ENCODE data around the gene IGF2BP3. TPM values are rescaled to one million over a fixed set of nuclear protein-coding genes. Genes with fewer than 3 reads are reported as not detected.
"Not testable (repeated sequence)": the region's sequence is repeated elsewhere in the genome, so short reads cannot be mapped to it uniquely, and the experiment has no call there.

The IGF2BP3 gene
- total RNA-seq, 1 donor = 2.5 TPM

- Histone ChIP-seq H3K27ac (ENCODE audit: low read depth, low read length) (no peak overlapping the region), H4K20me1 (ENCODE audit: insufficient read depth, low read length) (no peaks in the 10 kb centered on the region), H3K4me1 (ENCODE audit: insufficient read depth, low read length) (no peaks in the 10 kb centered on the region), H2AFZ (ENCODE audit: low read length) (no peak overlapping the region), H3K79me2 (ENCODE audit: insufficient read depth, low read length) (no peaks in the 10 kb centered on the region), H3K36me3 (ENCODE audit: insufficient read depth, low read length) (no peaks in the 10 kb centered on the region), H3K4me3 (ENCODE audit: insufficient read depth, low read length) (no peak overlapping the region), H3K27me3 (ENCODE audit: insufficient read depth, low read length) (no peaks in the 10 kb centered on the region), H3K9me3 (ENCODE audit: low read depth, low read length) (no peaks in the 10 kb centered on the region), H3K4me2 (ENCODE audit: insufficient read depth, low read length) (no peak overlapping the region)
- no peak for DNase-seq (ENCODE audit: insufficient read length, low spot score, missing footprints)
- TF ChIP-seq CTCF (IDR thresholded peaks at IDR 0.05; ENCODE audit: extremely low read depth, low read depth, low read length) = no peak
Measured at GRCh38 chr7:23405240-23405618, 65.1 kb downstream of the IGF2BP3 start.

- no peak for TF ChIP-seq CTCF (IDR thresholded peaks at IDR 0.05; ENCODE audit: extremely low read depth, low read depth, low read length)
- Histone ChIP-seq H3K9me3 (ENCODE audit: low read depth, low read length) (no peaks in the 10 kb centered on the region), H3K27ac (ENCODE audit: low read depth, low read length) (no peak overlapping the region), H3K4me3 (ENCODE audit: insufficient read depth, low read length) (no peak overlapping the region), H3K4me2 (ENCODE audit: insufficient read depth, low read length) (no peak overlapping the region), H3K4me1 (ENCODE audit: insufficient read depth, low read length) (no peaks in the 10 kb centered on the region), H3K27me3 (ENCODE audit: insufficient read depth, low read length) (no peaks in the 10 kb centered on the region), H2AFZ (ENCODE audit: low read length) (no peak overlapping the region), H3K36me3 (ENCODE audit: insufficient read depth, low read length) (no peaks in the 10 kb centered on the region), H4K20me1 (ENCODE audit: insufficient read depth, low read length) (no peaks in the 10 kb centered on the region), H3K79me2 (ENCODE audit: insufficient read depth, low read length) (no peaks in the 10 kb centered on the region)
- no peak for DNase-seq (ENCODE audit: insufficient read length, low spot score, missing footprints)
Measured at GRCh38 chr7:23404546-23405239, 65.6 kb downstream of the IGF2BP3 start.

- Histone ChIP-seq H3K4me3 (ENCODE audit: insufficient read depth, low read length) (no peak overlapping the region), H3K9me3 (ENCODE audit: low read depth, low read length) (no peaks in the 10 kb centered on the region), H3K79me2 (ENCODE audit: insufficient read depth, low read length) (no peaks in the 10 kb centered on the region), H3K4me2 (ENCODE audit: insufficient read depth, low read length) (no peak overlapping the region), H3K27ac (ENCODE audit: low read depth, low read length) (no peak overlapping the region), H2AFZ (ENCODE audit: low read length) (no peak overlapping the region), H3K4me1 (ENCODE audit: insufficient read depth, low read length) (no peaks in the 10 kb centered on the region), H3K27me3 (ENCODE audit: insufficient read depth, low read length) (no peaks in the 10 kb centered on the region), H3K36me3 (ENCODE audit: insufficient read depth, low read length) (no peaks in the 10 kb centered on the region), H4K20me1 (ENCODE audit: insufficient read depth, low read length) (no peaks in the 10 kb centered on the region)
- no peak for TF ChIP-seq CTCF (IDR thresholded peaks at IDR 0.05; ENCODE audit: extremely low read depth, low read depth, low read length)
- DNase-seq (ENCODE audit: insufficient read length, low spot score, missing footprints) = no peak
Measured at GRCh38 chr7:23403970-23404369, 66.3 kb downstream of the IGF2BP3 start.

GRCh38 chr7:23398090-23398489, 72.2 kb downstream of the IGF2BP3 start:
- not testable (repeated sequence) for H3K4me2 ChIP-seq (ENCODE audit: insufficient read depth, low read length); H2AFZ ChIP-seq (ENCODE audit: low read length); H3K9me3 ChIP-seq (ENCODE audit: low read depth, low read length); H3K27me3 ChIP-seq (ENCODE audit: insufficient read depth, low read length); DNase-seq (ENCODE audit: insufficient read length, low spot score, missing footprints); H3K27ac ChIP-seq (ENCODE audit: low read depth, low read length); H3K4me3 ChIP-seq (ENCODE audit: insufficient read depth, low read length); H3K79me2 ChIP-seq (ENCODE audit: insufficient read depth, low read length); H4K20me1 ChIP-seq (ENCODE audit: insufficient read depth, low read length); H3K36me3 ChIP-seq (ENCODE audit: insufficient read depth, low read length)
- H3K4me1 ChIP-seq (ENCODE audit: insufficient read depth, low read length) = peaks cover 17% of the 10 kb centered on the region
